HEK293 (cell line): ENCODE results near the gene CIROP.

ENCODE experiments used
- CTCF ChIA-PET: fragments of 350-600 bp; formaldehyde crosslinking; extraction: SDS; loops from one replicate; lab custom pipeline; 2021; ENCODE audit warnings: antibody characterized with exemption; lab: Yijun Ruan, JAX
- POLR2A ChIA-PET: fragments of 300-600 bp; formaldehyde crosslinking; extraction: SDS; loops from one replicate; lab custom pipeline; 2020; ENCODE audit warnings: antibody characterized with exemption, inconsistent platforms; lab: Yijun Ruan, JAX
- H3K27ac ChIP-seq: fragments of 200-500 bp; sonication (Bioruptor generic); 2 replicates; pipeline ENCODE4 v1.5.1; 2014; ENCODE audit warnings: low read depth, low read length, control low read depth, inconsistent platforms; ENCODE audit errors: extremely low read depth
- H3K36me3 ChIP-seq, 2 experiments: fragments of 200-500 bp in 1 of 2; sonication (Bioruptor generic) in 1 of 2; 1 replicate in 1 of 2; 2 replicates in 1 of 2; pipeline ENCODE4 v1.5.1; 2014 to 2017; ENCODE audit warnings: inconsistent platforms in 2 of 2, low read length in 2 of 2; ENCODE audit not compliant: control insufficient read depth in 2 of 2, insufficient read depth in 1 of 2
- H3K4me1 ChIP-seq: fragments of 200-500 bp; sonication (Bioruptor generic); 2 replicates; pipeline ENCODE4 v1.5.1; 2014; ENCODE audit warnings: mild to moderate bottlenecking, low read length, inconsistent platforms; ENCODE audit not compliant: control insufficient read depth, insufficient read depth
- H3K4me3 ChIP-seq: 2 replicates; pipeline ENCODE4 v1.5.1; 2011; ENCODE audit warnings: low read depth, mild to moderate bottlenecking, control low read depth, low read length, moderate library complexity
- H3K9me3 ChIP-seq: fragments of 200-500 bp; sonication (Bioruptor generic); 2 replicates; pipeline ENCODE4 v1.5.1; 2014; ENCODE audit warnings: low read depth, low read length, inconsistent platforms; ENCODE audit not compliant: control insufficient read depth, insufficient read depth
- BCL6B ChIP-seq: fragments of 450-650 bp; formaldehyde crosslinking; IDR thresholded peaks from 2 replicates; pipeline ENCODE4 v1.5.1; 2017; ENCODE audit warnings: missing biosample characterization, missing genetic modification characterization
- HIC1 ChIP-seq: fragments of 450-650 bp; formaldehyde crosslinking; IDR thresholded peaks from 2 replicates; pipeline ENCODE4 v1.5.1; 2016; ENCODE audit warnings: missing biosample characterization, missing genetic modification characterization
- KLF9 ChIP-seq: fragments of 450-650 bp; formaldehyde crosslinking; IDR thresholded peaks from 2 replicates; pipeline ENCODE4 v1.5.1; 2016; ENCODE audit warnings: missing biosample characterization, missing genetic modification characterization, low read depth
- MZF1 ChIP-seq: fragments of 450-650 bp; formaldehyde crosslinking; IDR thresholded peaks from 2 replicates; pipeline ENCODE4 v1.5.1; 2017; ENCODE audit warnings: missing biosample characterization, missing genetic modification characterization, borderline replicate concordance
- PRDM4 ChIP-seq: fragments of 450-650 bp; formaldehyde crosslinking; IDR thresholded peaks from 2 replicates; pipeline ENCODE4 v1.5.1; 2017; ENCODE audit warnings: missing biosample characterization, missing genetic modification characterization
- SP3 ChIP-seq: fragments of 450-650 bp; formaldehyde crosslinking; IDR thresholded peaks from 2 replicates; pipeline ENCODE4 v1.5.1; 2016; ENCODE audit warnings: missing biosample characterization, missing genetic modification characterization
- SP7 ChIP-seq: fragments of 450-650 bp; formaldehyde crosslinking; IDR thresholded peaks from 2 replicates; pipeline ENCODE4 v1.5.1; 2016; ENCODE audit warnings: missing biosample characterization, missing genetic modification characterization
- ZBTB1 ChIP-seq: fragments of 450-650 bp; formaldehyde crosslinking; IDR thresholded peaks from 2 replicates; pipeline ENCODE4 v1.5.1; 2016; ENCODE audit warnings: missing biosample characterization, missing genetic modification characterization
- ZBTB17 ChIP-seq: fragments of 450-650 bp; formaldehyde crosslinking; IDR thresholded peaks from 2 replicates; pipeline ENCODE4 v1.5.1; 2016; ENCODE audit warnings: missing biosample characterization, missing genetic modification characterization
- ZFHX2 ChIP-seq: fragments of 450-650 bp; formaldehyde crosslinking; conservative IDR thresholded peaks from 2 replicates; pipeline ENCODE4 v1.5.1; 2016; ENCODE audit warnings: missing biosample characterization, missing genetic modification characterization
- ZNF133 ChIP-seq: fragments of 450-650 bp; formaldehyde crosslinking; IDR thresholded peaks from 2 replicates; pipeline ENCODE4 v1.5.1; 2016; ENCODE audit warnings: missing biosample characterization, missing genetic modification characterization
- ZNF184 ChIP-seq: fragments of 450-650 bp; IDR thresholded peaks from 2 replicates; pipeline ENCODE4 v1.5.1; 2018; ENCODE audit warnings: missing biosample characterization, mild to moderate bottlenecking, missing genetic modification characterization
- ZNF221 ChIP-seq: fragments of 450-650 bp; formaldehyde crosslinking; IDR thresholded peaks from 2 replicates; pipeline ENCODE4 v1.5.1; 2017; ENCODE audit warnings: missing biosample characterization, missing genetic modification characterization, borderline replicate concordance
- ZNF223 ChIP-seq: fragments of 450-650 bp; formaldehyde crosslinking; IDR thresholded peaks from 2 replicates; pipeline ENCODE4 v1.5.1; 2016; ENCODE audit warnings: missing biosample characterization, missing genetic modification characterization
- ZNF426 ChIP-seq: fragments of 450-650 bp; formaldehyde crosslinking; IDR thresholded peaks from 2 replicates; pipeline ENCODE4 v1.5.1; 2017; ENCODE audit warnings: missing biosample characterization, missing genetic modification characterization, mild to moderate bottlenecking, inconsistent platforms, moderate library complexity
- ZNF449 ChIP-seq: fragments of 450-650 bp; formaldehyde crosslinking; IDR thresholded peaks from 2 replicates; pipeline ENCODE4 v1.5.1; 2017; ENCODE audit warnings: missing biosample characterization, mild to moderate bottlenecking, missing genetic modification characterization, moderate library complexity
- ZNF488 ChIP-seq: fragments of 450-650 bp; formaldehyde crosslinking; IDR thresholded peaks from 2 replicates; pipeline ENCODE4 v1.5.1; 2016; ENCODE audit warnings: missing biosample characterization, missing genetic modification characterization
- ZNF558 ChIP-seq: fragments of 450-650 bp; formaldehyde crosslinking; IDR thresholded peaks from 2 replicates; pipeline ENCODE4 v1.5.1; 2016; ENCODE audit warnings: missing biosample characterization, missing genetic modification characterization
- ZNF580 ChIP-seq: fragments of 450-650 bp; formaldehyde crosslinking; IDR thresholded peaks from 2 replicates; pipeline ENCODE4 v1.5.1; 2016; ENCODE audit warnings: missing biosample characterization, missing genetic modification characterization
- ZNF629 ChIP-seq: fragments of 450-650 bp; formaldehyde crosslinking; IDR thresholded peaks from 2 replicates; pipeline ENCODE4 v1.5.1; 2017; ENCODE audit warnings: missing biosample characterization, missing genetic modification characterization
- ZNF670 ChIP-seq: fragments of 450-650 bp; formaldehyde crosslinking; IDR thresholded peaks from 2 replicates; pipeline ENCODE4 v1.5.1; 2016; ENCODE audit warnings: missing biosample characterization, missing genetic modification characterization, low read depth
- ZNF692 ChIP-seq: fragments of 450-650 bp; formaldehyde crosslinking; IDR thresholded peaks from 2 replicates; pipeline ENCODE4 v1.5.1; 2016; ENCODE audit warnings: missing biosample characterization, missing genetic modification characterization
- ZNF76 ChIP-seq: fragments of 450-650 bp; formaldehyde crosslinking; IDR thresholded peaks from 2 replicates; pipeline ENCODE4; 2016; ENCODE audit warnings: low read depth, missing biosample characterization, missing genetic modification characterization, borderline replicate concordance
- ZNF837 ChIP-seq: fragments of 450-650 bp; formaldehyde crosslinking; IDR thresholded peaks from 2 replicates; pipeline ENCODE4 v1.5.1; 2016; ENCODE audit warnings: missing biosample characterization, missing genetic modification characterization
- ZNF843 ChIP-seq: fragments of 450-650 bp; formaldehyde crosslinking; IDR thresholded peaks from 2 replicates; pipeline ENCODE4 v1.5.1; 2016; ENCODE audit warnings: missing biosample characterization, missing genetic modification characterization

The CIROP gene

GRCh38 chr14:23063601-23064000, 41.2 kb downstream of the CIROP start:
- H3K4me1 ChIP-seq: no peaks in the 10 kb centered on the region
- H3K9me3 ChIP-seq: no peaks in the 10 kb centered on the region
- TF ChIP-seq ZNF670 (tag by site-specific recombination): no peak
- TF ChIP-seq ZNF837 (tag by site-specific recombination): no peak
- no peak for TF ChIP-seq ZBTB17 (tag by site-specific recombination)
- TF ChIP-seq ZNF223 (tag by site-specific recombination): no peak
- TF ChIP-seq SP7: no peak
- no peak for TF ChIP-seq ZNF426
- TF ChIP-seq ZFHX2 (tag by site-specific recombination): no peak
- no peak for TF ChIP-seq BCL6B (tag by site-specific recombination)
- H3K36me3 ChIP-seq: peaks cover 61 to 96% of the 10 kb centered on the region in 2 experiments
- H3K27ac ChIP-seq: no peak overlapping the region
- POLR2A ChIA-PET: interaction anchor here (0.6 to 3.5 kb wide), 2 partner anchors 31 to 151 kb away, joined by 3 to 20 read pairs; partner anchors contain the start of genes ACIN1 and C14orf119
- CTCF ChIA-PET: interaction anchor here (0.8 to 16.2 kb wide), 4 partner anchors 8 to 75 kb away, joined by 4 to 469 read pairs (median 12); partner anchors contain the start of gene AJUBA
- H3K4me3 ChIP-seq: no peak overlapping the region

GRCh38 chr14:23062002-23062401, 42.8 kb downstream of the CIROP start:
- peak overlapping the region; percentile 30; the same call in 1 of the 2 replicates for H3K27ac ChIP-seq
- H3K36me3 ChIP-seq: peaks cover 51 to 81% of the 10 kb centered on the region in 2 experiments
- POLR2A ChIA-PET: interaction anchor here (0.6 to 3.5 kb wide), 15 partner anchors 9 to 203 kb away, joined by 3 to 20 read pairs (median 7); partner anchors contain the start of genes ACIN1, AJUBA, C14orf119 and PRMT5
- no peaks in the 10 kb centered on the region for H3K9me3 ChIP-seq
- no peaks in the 10 kb centered on the region for H3K4me1 ChIP-seq
- no peak overlapping the region for H3K4me3 ChIP-seq
- CTCF ChIA-PET: interaction anchor here (0.6 to 16.2 kb wide), 10 partner anchors 9 to 132 kb away, joined by 3 to 469 read pairs (median 6); partner anchors contain the start of genes AJUBA and PRMT5
- TF ChIP-seq SP3 (no peak), PRDM4 (tag by site-specific recombination) (no peak), HIC1 (tag by site-specific recombination) (no peak; the same call in 1 of the 2 replicates), ZNF184 (tag by site-specific recombination) (peak; percentile 71; the same call in 1 of the 2 replicates), ZNF629 (tag by site-specific recombination) (peak; percentile 87), ZNF692 (tag by site-specific recombination) (peak; percentile 45), ZNF76 (no peak), ZNF221 (no peak), ZNF580 (tag by site-specific recombination) (no peak), ZNF133 (tag by site-specific recombination) (no peak), ZNF488 (no peak), ZNF843 (tag by site-specific recombination) (no peak), ZBTB1 (tag by site-specific recombination) (no peak), ZNF558 (tag by site-specific recombination) (0 out of 2 replicates have a peak, but pooled peaks have one; percentile 17), MZF1 (peak; percentile 32; the same call in 1 of the 2 replicates), ZNF449 (no peak), KLF9 (tag by site-specific recombination) (no peak)
